Adipose tissue (tissue), 3 donors: Measurements from ENCODE around the gene MRPL51. TPM values are rescaled to one million over a fixed set of nuclear protein-coding genes. Genes with fewer than 3 reads are reported as not detected.
A peak's percentile ranks its signal among the peaks of the same experiment; 100 is the strongest.

Experiments used
- H3K27ac ChIP-seq: one replicate; pipeline ENCODE4 v1.5.1; 2013; ENCODE audit warnings: low read depth, low read length
- WGBS, 3 donors: extraction: QIAGEN DNeasy Blood & Tissue Kit; methylation state at CpG; one replicate each; pipeline ENCODE4 v1.1.7; 2013; 5-methylcytosine and 5-hydroxymethylcytosine counted together
- polyA plus RNA-seq, 3 donors: library from polyadenylated mRNA; stranded (reverse); fragments of 200-250 nt; gene quantifications; one replicate each; pipeline ENCODE4 v1.2.3, GENCODE V29; 2013
- donor health status: healthy with polysubstance abuse.
- donor health status: Bipolar disorder and iron deficiency.
- donor health status: healthy.

MRPL51 gene
- polyA plus RNA-seq, 3 donors: 74.8 to 100 (median 94.9) TPM

DNA sequence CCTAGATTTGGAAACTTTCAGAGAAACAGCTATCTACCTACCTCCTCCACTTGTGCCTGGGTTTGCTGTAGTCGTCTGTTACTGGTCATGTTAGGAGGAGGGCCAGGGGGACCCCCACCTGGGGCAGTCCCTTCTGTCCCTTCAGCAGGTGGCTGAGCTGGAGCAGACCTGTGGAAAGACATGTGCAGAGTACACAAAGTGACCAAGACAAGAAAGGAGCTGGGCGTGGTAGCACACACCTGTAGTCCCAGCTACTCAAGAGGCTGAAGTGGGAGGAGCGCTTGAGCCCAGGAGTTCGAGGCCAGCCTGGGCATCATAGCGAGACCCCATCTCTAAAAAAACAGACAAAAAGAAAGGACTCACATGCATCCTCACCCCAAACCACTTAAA, 26.9 kb downstream of the MRPL51 start:
- no peak overlapping the region for H3K27ac ChIP-seq
- whole genome bisulfite sequencing, 3 donors: 93 to 94% (median 94%) methylated on average over 5 of the region's 5 CpGs

GRCh38 chr12:6465467-6466183, 27.4 kb downstream of the MRPL51 start:
- WGBS, 3 donors: 37 to 45% (median 39%) methylated on average over 6 of the region's 6 CpGs
- no peak overlapping the region for H3K27ac ChIP-seq

GRCh38 chr12:6464531-6464930, 28.5 kb downstream of the MRPL51 start:
- H3K27ac ChIP-seq: no peak overlapping the region
- WGBS, 3 donors: 88 to 94% (median 92%) methylated on average over 8 of the region's 8 CpGs

DNA sequence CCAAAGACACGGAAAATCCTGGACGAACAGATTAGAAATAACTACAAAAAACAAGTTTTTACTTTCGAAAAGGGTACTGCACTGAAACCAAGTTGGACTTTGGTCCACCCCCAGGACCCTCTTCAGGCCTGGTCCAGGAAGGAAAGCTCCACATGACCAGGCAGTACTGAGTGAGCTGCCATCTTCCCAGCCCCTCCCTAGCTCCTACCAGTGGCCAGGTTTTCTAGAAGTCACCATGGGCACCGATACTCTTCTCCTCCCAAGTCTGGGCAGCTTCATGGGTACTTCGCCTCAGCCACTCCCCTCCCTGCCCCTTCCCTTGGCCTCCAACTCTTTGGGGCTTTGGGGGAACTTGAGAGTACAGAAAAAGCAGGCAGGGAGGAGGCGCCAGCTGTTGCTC, 29.2 kb downstream of the MRPL51 start:
- WGBS, 3 donors: 84 to 87% (median 85%) methylated on average over 6 of the region's 6 CpGs
- no peak overlapping the region for H3K27ac ChIP-seq

DNA sequence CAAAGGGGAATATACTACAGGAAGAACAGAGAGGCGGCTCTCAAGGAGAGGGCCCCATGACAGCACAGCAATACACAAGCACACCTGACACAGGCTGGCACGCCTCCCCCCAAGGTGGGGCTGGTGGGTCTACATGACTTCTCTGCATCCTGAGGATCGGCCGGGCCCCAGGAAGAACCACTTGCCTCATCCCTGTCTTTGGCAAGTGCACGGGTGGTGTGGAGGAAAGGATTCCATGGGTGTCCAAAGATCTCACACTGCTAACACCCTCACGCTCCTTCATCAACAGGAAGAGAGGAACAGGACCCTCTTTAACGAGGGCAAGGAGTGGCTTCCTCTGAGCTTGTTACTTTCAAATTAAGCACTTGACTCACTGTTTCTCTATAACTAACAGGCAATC, 29.8 kb downstream of the MRPL51 start:
- 42 to 75% (median 43%) methylated on average over 7 of the region's 7 CpGs for WGBS, 3 donors

DNA sequence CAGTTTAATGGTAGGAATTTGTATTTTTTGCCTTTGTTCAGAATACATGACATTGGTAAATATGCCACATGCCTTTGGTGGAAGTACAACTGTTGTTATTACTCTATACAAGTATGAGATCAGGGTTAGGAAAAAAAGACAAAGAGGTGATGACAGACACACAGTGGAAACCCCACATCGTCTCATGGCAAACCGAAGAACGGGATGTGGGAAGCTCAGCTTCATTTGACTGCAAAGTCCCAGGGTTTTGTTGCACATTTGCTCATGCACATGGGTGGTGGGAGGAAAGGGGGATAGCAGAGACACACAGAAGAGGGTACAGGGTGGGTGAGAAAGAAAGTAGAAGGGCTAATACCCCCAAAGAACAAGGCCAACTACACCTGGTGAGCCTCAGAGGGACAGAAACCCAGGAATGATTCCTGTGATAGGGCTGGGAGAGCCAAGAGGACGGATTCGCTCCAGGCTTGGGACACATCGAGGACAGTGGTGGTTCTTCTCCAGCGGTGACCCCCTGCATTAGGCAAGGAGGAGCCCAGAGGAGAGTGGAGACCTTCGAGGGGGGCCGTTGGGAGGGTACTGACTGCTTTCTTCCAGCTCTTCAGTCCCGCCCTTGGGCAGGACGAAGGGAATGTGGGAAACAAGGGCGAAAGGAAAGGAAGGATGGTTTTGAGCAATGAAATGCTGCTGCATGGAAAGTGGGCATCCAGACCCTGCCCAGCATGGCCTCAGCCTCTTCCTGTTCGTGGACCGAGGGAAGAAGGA, 30.6 kb downstream of the MRPL51 start:
- 73 to 88% (median 78%) methylated on average over 14 of the region's 14 CpGs for WGBS, 3 donors
- peak overlapping the region; percentile 23 for H3K27ac ChIP-seq

More for the DNA sequence above, 29.8 kb downstream of the MRPL51 start:
- H3K27ac ChIP-seq: no peak overlapping the region

- WGBS, 3 donors: 44 to 81% (median 53%) methylated on average over 15 of the region's 15 CpGs
Measured at GRCh38 chr12:6461401-6462233, 31.4 kb downstream of the MRPL51 start.

GRCh38 chr12:6460751-6461371, 32.2 kb downstream of the MRPL51 start:
- WGBS, 3 donors: 74 to 82% (median 82%) methylated on average over 10 of the region's 10 CpGs

More at GRCh38 chr12:6461401-6462233, 31.4 kb downstream of the MRPL51 start:
- H3K27ac ChIP-seq: peak overlapping the region; percentile 23

GRCh38 chr12:6459004-6459337, 34.1 kb downstream of the MRPL51 start:
- 90 to 95% (median 93%) methylated on average over 2 of the region's 2 CpGs for WGBS, 3 donors

More at GRCh38 chr12:6460751-6461371, 32.2 kb downstream of the MRPL51 start:
- H3K27ac ChIP-seq: no peak overlapping the region

GRCh38 chr12:6458281-6459003, 34.6 kb downstream of the MRPL51 start:
- WGBS, 3 donors: 89 to 95% (median 94%) methylated on average over 14 of the region's 14 CpGs

More at GRCh38 chr12:6459004-6459337, 34.1 kb downstream of the MRPL51 start:
- H3K27ac ChIP-seq: no peak overlapping the region

DNA sequence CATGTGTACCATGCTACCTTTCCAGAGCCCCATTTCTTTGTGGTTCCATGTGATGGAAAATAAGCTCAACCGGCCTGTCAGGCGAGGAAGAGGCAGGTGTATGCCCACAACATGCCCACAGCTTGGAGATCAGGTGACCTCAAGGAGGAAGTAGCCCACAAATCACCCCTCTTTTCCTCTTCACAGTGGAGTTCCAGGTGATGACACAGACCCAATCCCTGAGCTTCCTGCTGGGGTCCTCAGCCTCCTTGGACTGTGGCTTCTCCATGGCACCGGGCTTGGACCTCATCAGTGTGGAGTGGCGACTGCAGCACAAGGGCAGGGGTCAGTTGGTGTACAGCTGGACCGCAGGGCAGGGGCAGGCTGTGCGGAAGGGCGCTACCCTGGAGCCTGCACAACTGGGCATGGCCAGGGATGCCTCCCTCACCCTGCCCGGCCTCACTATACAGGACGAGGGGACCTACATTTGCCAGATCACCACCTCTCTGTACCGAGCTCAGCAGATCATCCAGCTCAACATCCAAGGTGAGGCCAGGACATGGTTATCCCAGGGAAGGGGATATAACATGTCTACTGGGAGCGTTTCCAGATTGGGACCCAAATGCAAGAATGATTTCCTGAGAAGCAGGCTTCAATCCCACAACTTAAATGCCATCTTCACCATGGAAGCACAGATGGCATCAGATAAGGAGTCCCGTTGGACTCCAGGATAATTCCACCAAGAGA, 35.7 kb downstream of the MRPL51 start:
- no peak overlapping the region for H3K27ac ChIP-seq
- 89 to 93% (median 89%) methylated on average over 12 of the region's 12 CpGs for WGBS, 3 donors

More at GRCh38 chr12:6458281-6459003, 34.6 kb downstream of the MRPL51 start:
- no peak overlapping the region for H3K27ac ChIP-seq

DNA sequence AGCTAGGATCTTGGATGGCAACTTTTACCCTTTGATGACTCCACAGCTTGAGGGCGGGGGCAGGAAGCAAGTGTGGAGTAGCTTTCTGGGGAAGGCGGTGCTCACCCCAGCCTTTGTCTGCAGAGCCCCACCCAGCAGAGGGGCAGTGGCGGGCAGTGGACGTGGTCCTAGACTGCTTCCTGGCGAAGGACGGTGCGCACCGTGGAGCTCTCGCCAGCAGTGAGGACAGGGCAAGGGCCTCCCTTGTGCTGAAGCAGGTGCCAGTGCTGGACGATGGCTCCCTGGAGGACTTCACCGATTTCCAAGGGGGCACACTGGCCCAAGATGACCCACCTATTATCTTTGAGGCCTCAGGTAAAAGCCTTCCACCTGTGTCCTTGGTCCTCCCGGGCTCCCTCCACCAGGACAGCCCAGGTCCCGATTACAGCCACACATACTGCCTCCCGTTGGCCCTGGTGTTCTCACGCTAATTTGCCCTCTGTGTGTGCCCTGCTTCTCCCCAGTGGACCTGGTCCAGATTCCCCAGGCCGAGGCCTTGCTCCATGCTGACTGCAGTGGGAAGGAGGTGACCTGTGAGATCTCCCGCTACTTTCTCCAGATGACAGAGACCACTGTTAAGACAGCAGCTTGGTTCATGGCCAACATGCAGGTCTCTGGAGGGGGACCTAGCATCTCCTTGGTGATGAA, 40.0 kb downstream of the MRPL51 start:
- 49 to 66% (median 53%) methylated on average over 16 to 17 of the region's 17 CpGs for WGBS, 3 donors
- H3K27ac ChIP-seq: no peak overlapping the region

GRCh38 chr12:6452245-6452943, 40.7 kb downstream of the MRPL51 start:
- H3K27ac ChIP-seq: peak overlapping the region; percentile 53
- WGBS, 3 donors: 2 to 6% (median 2%) methylated on average over 9 of the region's 9 CpGs

- WGBS, 3 donors: 0 to 1% (median 0%) methylated on average over 27 of the region's 27 CpGs
- H3K27ac ChIP-seq: peak within 1 kb of the TSS; percentile 53
Measured at GRCh38 chr12:6451348-6452244, 41.5 kb downstream of the MRPL51 start, which contains the start of gene TAPBPL. Gene TAPBPL (plus strand): TSS chr12:6452042. CDS start chr12:6452249, 207 bp downstream.

- 5 to 12% (median 10%) methylated on average over 11 of the region's 11 CpGs for WGBS, 3 donors
- H3K27ac ChIP-seq: no peak overlapping the region
Measured at GRCh38 chr12:6450869-6451347, 42.2 kb downstream of the MRPL51 start.
